Stimulated activated CD4-positive, alpha-beta T cell treated with anti-CD3 and anti-CD28 coated beads, Interleukin-15, amount 100 ng/mL, for 48 hours (primary cell): ENCODE measurements around the gene KLHL11.

ENCODE experiments used
- DNase-seq, 2 donors: peaks; one replicate each; pipeline ENCODE4 v3.0.0-alpha.2; 2020; ENCODE audit warnings: low read depth in 2 of 2

The KLHL11 gene

DNA sequence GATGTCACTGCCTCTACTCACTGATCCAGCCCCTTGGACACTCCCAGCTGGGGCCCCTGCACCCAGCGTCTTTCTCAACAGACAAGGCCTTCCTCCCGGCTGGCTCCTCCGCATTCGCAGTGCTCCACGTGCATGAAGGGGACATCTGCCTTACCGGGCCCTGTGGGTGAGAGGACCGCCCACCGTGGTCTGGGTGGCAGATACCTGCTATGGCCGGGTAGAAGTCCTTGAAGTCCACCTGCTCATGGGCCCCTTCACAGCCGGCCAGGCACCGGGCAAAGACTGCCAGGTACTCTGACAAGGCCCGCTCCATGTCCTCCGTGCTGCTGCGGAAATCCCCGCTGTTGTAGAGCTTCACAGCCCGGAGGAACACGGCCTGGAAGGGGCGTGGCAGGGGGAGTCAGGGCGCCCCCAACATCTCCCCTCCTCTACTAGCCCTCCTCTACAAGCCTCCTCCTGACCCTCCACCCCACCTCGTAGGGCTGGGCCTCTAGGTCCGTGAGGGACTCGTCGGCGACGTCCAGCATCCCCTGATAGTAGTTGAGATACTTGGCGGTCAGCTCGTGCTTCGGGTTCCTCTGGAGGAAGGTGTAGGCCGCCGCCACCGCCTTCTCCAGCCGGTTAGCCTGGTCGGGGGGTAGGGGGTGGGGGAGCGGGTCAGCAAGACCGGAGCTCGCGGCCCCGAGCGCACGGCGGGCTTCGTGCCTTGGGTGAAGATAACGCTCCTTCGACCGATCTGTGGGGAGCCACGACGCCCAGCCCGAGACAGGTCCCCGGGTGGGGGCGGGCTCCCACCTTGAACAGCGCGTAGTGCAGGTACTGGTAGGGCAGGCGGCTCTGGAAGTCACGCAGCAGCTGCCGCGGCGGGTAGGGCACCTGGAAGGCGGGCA, 54.3 kb downstream of the KLHL11 start:
- DNase-seq: peak in 1 of 2 donors; percentile 5

- no peak for DNase-seq
These were observed 58.4 kb downstream of the KLHL11 start for GRCh38 chr17:41806685-41807445.
